Cardiac muscle cell (in vitro differentiated cells and primary cell): Measurements from ENCODE around the gene CLRN3. TPM values are rescaled to one million over a fixed set of nuclear protein-coding genes. Genes with fewer than 3 reads are reported as not detected.

ENCODE experiments used
- DNase-seq, 2 donors: peaks; one replicate each; pipeline versions ENCODE4 v3.0.0 to v3.0.0-alpha.2; 2010 to 2017; ENCODE audit warnings: low read depth in 1 of 2, low spot score in 1 of 2
- H3K27ac ChIP-seq: fragments of 200-600 bp; sonication (generic); 2 replicates; pipeline ENCODE4 v1.5.1; 2016
- H3K27me3 ChIP-seq: fragments of 200-600 bp; sonication (generic); 2 replicates; pipeline ENCODE4 v1.6.0; 2016; ENCODE audit warnings: control low read depth
- H3K36me3 ChIP-seq: fragments of 200-600 bp; sonication (generic); 2 replicates; pipeline ENCODE4 v1.5.1; 2016; ENCODE audit warnings: control low read depth
- H3K4me1 ChIP-seq: fragments of 200-600 bp; sonication (generic); 2 replicates; pipeline ENCODE4 v1.8.1; 2017; ENCODE audit warnings: low read depth, mild to moderate bottlenecking, mixed run types
- H3K4me3 ChIP-seq: fragments of 200-600 bp; sonication (generic); 2 replicates; pipeline ENCODE4 v1.5.1; 2016; ENCODE audit warnings: mild to moderate bottlenecking
- H3K9me3 ChIP-seq: fragments of 200-600 bp; sonication (generic); 2 replicates; pipeline ENCODE4 v1.5.1; 2017; ENCODE audit warnings: low read depth, mild to moderate bottlenecking, control low read depth
- CTCF ChIP-seq: IDR thresholded peaks from 2 replicates; pipeline ENCODE4 v1.5.1; 2012; ENCODE audit warnings: low read depth, mild to moderate bottlenecking, low read length
- polyA plus RNA-seq: library from polyadenylated mRNA; unstranded; fragments of >200 nt; fragmentation: Nextera tagmentation; extraction: Ambion mirVana; gene quantifications from 2 replicates; pipeline ENCODE4 v1.2.1, GENCODE V29; 2016
- total RNA-seq: library from RNA; depleted of rRNA; stranded (reverse); fragments of >200 nt; gene quantifications from 2 replicates; pipeline ENCODE4 v1.2.3, GENCODE V29; 2016

CLRN3 gene
- total RNA-seq (not detected in 2 replicates), polyA plus RNA-seq (not detected in 2 replicates)

- H3K4me3 ChIP-seq, result no peak within 1 kb of the TSS
- H3K27ac ChIP-seq, result no peak within 1 kb of the TSS
- H3K27me3 ChIP-seq, result peaks cover 18% of the 10 kb centered on the region
- no peak for DNase-seq
- no peaks in the 10 kb centered on the region for H3K4me1 ChIP-seq
- H3K9me3 ChIP-seq, result no peaks in the 10 kb centered on the region
- no peak for TF ChIP-seq CTCF
- H3K36me3 ChIP-seq, result no peaks in the 10 kb centered on the region
These were observed at the start of gene CLRN3 for GRCh38 chr10:127892743-127893142. CLRN3 (minus strand) TSS chr10:127892941; CDS start chr10:127892784, 157 bp downstream.

GRCh38 chr10:127940866-127941640, 48.3 kb upstream of the CLRN3 start:
- no peak for TF ChIP-seq CTCF
- no peaks in the 10 kb centered on the region for H3K4me1 ChIP-seq
- H3K9me3 ChIP-seq, result no peaks in the 10 kb centered on the region
- no peak for DNase-seq
- H3K4me3 ChIP-seq, result no peak overlapping the region
- no peaks in the 10 kb centered on the region for H3K36me3 ChIP-seq
- H3K27ac ChIP-seq, result no peak overlapping the region
- no peaks in the 10 kb centered on the region for H3K27me3 ChIP-seq

- H3K27ac ChIP-seq, result no peak overlapping the region
These were observed 47.1 kb upstream of the CLRN3 start for GRCh38 chr10:127939786-127940330.

GRCh38 chr10:127937915-127938463, 45.2 kb upstream of the CLRN3 start:
- H3K4me1 ChIP-seq, result no peaks in the 10 kb centered on the region
- no peak overlapping the region for H3K4me3 ChIP-seq
- H3K9me3 ChIP-seq, result no peaks in the 10 kb centered on the region
- H3K27ac ChIP-seq, result no peak overlapping the region
- DNase-seq, result no peak
- TF ChIP-seq CTCF, result no peak
- H3K27me3 ChIP-seq, result no peaks in the 10 kb centered on the region
- no peaks in the 10 kb centered on the region for H3K36me3 ChIP-seq

More at GRCh38 chr10:127939786-127940330, 47.1 kb upstream of the CLRN3 start:
- Histone ChIP-seq H3K4me1 (no peaks in the 10 kb centered on the region), H3K36me3 (no peaks in the 10 kb centered on the region), H3K27me3 (no peaks in the 10 kb centered on the region), H3K4me3 (no peak overlapping the region), H3K9me3 (no peaks in the 10 kb centered on the region)
- no peak for TF ChIP-seq CTCF
- DNase-seq, result no peak

- Histone ChIP-seq H3K9me3 (no peaks in the 10 kb centered on the region), H3K4me3 (no peak overlapping the region), H3K27me3 (no peaks in the 10 kb centered on the region), H3K4me1 (no peaks in the 10 kb centered on the region), H3K27ac (no peak overlapping the region), H3K36me3 (no peaks in the 10 kb centered on the region)
- no peak for DNase-seq
- TF ChIP-seq CTCF, result no peak
These were observed 44.3 kb upstream of the CLRN3 start for GRCh38 chr10:127937069-127937468.
